B cell (primary cell): ENCODE data around the gene ACTL8. TPM values are rescaled to one million over a fixed set of nuclear protein-coding genes. Genes with fewer than 3 reads are reported as not detected.

Experiments used
- ATAC-seq: fragments of 200-7000 bp; cut with Tn5 transposase; one replicate; pipeline ENCODE4 v1.10.0; 2021; ENCODE audit warnings: low read depth, mild to moderate bottlenecking, moderate number of reproducible peaks, moderate library complexity
- CTCF ChIA-PET: fragments of 350-600 bp; sonication (Branson Sonifier 250); formaldehyde crosslinking; loops from one replicate; lab custom pipeline; 2021; ENCODE audit warnings: antibody characterized with exemption, inconsistent platforms; lab: Charles Lee
- POLR2A ChIA-PET: fragments of 350-600 bp; sonication (Branson Sonifier 250); formaldehyde crosslinking; loops from one replicate; lab custom pipeline; 2021; ENCODE audit warnings: antibody characterized with exemption; lab: Charles Lee
- DNase-seq: peaks from one replicate; pipeline ENCODE4 v3.0.0; 2013
- H2AFZ ChIP-seq: 2 replicates; pipeline ENCODE4 v1.6.1; 2012; ENCODE audit warnings: mild to moderate bottlenecking, low read depth, low read length; ENCODE audit not compliant: insufficient read depth, poor library complexity, severe bottlenecking
- H3K27ac ChIP-seq, 2 donors: 1 replicate in 1 of 2; 2 replicates in 1 of 2; pipeline ENCODE4 v1.5.1; 2012 to 2013; ENCODE audit warnings: low read length in 2 of 2, mild to moderate bottlenecking in 2 of 2, moderate library complexity in 1 of 2
- H3K27me3 ChIP-seq, 4 experiments: fragments of 200-600 bp in 1 of 4; sonication (generic) in 1 of 4; replicated peaks in 1 of 4; 1 replicate in 2 of 4; 2 replicates in 2 of 4; pipeline versions ENCODE4 v1.6.1 to v1.7.0; 2013 to 2016; ENCODE audit warnings: low read length in 3 of 4, mild to moderate bottlenecking in 2 of 4, mixed read lengths in 1 of 4, moderate library complexity in 1 of 4; ENCODE audit not compliant: insufficient read depth in 4 of 4, control insufficient read depth in 3 of 4; ENCODE audit errors: control extremely low read depth in 1 of 4
- H3K36me3 ChIP-seq, 2 experiments: replicated peaks in 1 of 2; 1 replicate in 1 of 2; 2 replicates in 1 of 2; pipeline versions ENCODE4 v1.6.1 to v1.7.1; 2013; ENCODE audit warnings: low read length in 1 of 2; ENCODE audit not compliant: insufficient read depth in 2 of 2, control insufficient read depth in 1 of 2; ENCODE audit errors: control extremely low read depth in 1 of 2, extremely low read depth in 1 of 2
- H3K4me1 ChIP-seq, 2 donors: fragments of 200-600 bp in 1 of 2; sonication (generic) in 1 of 2; 1 replicate in 1 of 2; 2 replicates in 1 of 2; pipeline versions ENCODE4 v1.5.1 to v1.6.1; 2013 to 2017; ENCODE audit warnings: low read length in 2 of 2; ENCODE audit not compliant: control insufficient read depth in 2 of 2, insufficient read depth in 2 of 2
- H3K4me2 ChIP-seq: replicated peaks from 2 replicates; pipeline ENCODE3; 2012; ENCODE audit warnings: mild to moderate bottlenecking, low read depth, low read length; ENCODE audit not compliant: poor library complexity, severe bottlenecking
- H3K4me3 ChIP-seq, 5 experiments: fragments of 200-600 bp in 1 of 5; sonication (generic) in 1 of 5; 1 replicate in 3 of 5; 2 replicates in 2 of 5; pipeline versions ENCODE4 v1.5.1 to v1.7.0; 2011 to 2016; ENCODE audit warnings: low read length in 4 of 5, mild to moderate bottlenecking in 4 of 5, low read depth in 2 of 5, control low read depth in 1 of 5, moderate library complexity in 1 of 5; ENCODE audit not compliant: insufficient read depth in 1 of 5; ENCODE audit errors: control extremely low read depth in 1 of 5, extremely low read depth in 1 of 5
- H3K79me2 ChIP-seq: fragments of 200-600 bp; sonication (generic); one replicate; pipeline ENCODE4 v1.6.0; 2016; ENCODE audit warnings: low read length; ENCODE audit not compliant: control insufficient read depth, insufficient read depth
- H3K9ac ChIP-seq: fragments of 200-600 bp; sonication (generic); 2 replicates; pipeline ENCODE4 v1.6.1; 2017; ENCODE audit warnings: mild to moderate bottlenecking, low read length, moderate library complexity
- H3K9me3 ChIP-seq, 3 donors: one replicate each; pipeline versions ENCODE4 v1.6.1 to v1.7.1; 2013; ENCODE audit warnings: low read length in 2 of 3; ENCODE audit not compliant: control insufficient read depth in 2 of 3, insufficient read depth in 1 of 3; ENCODE audit errors: control extremely low read depth in 1 of 3
- H4K20me1 ChIP-seq: 2 replicates; pipeline ENCODE4 v1.6.0; 2012; ENCODE audit warnings: mild to moderate bottlenecking, low read length; ENCODE audit not compliant: insufficient read depth, control insufficient read depth, poor library complexity, severe bottlenecking
- H3K27ac Mint-ChIP-seq: one replicate; pipeline ENCODE4 v1.8.0; 2021; ENCODE audit warnings: mixed read lengths
- H3K27me3 Mint-ChIP-seq: one replicate; pipeline ENCODE4 v1.8.0; 2021; ENCODE audit warnings: mixed read lengths
- H3K4me1 Mint-ChIP-seq: one replicate; pipeline ENCODE4 v1.8.0; 2021; ENCODE audit warnings: mixed read lengths
- H3K4me3 Mint-ChIP-seq: one replicate; pipeline ENCODE4 v1.8.0; 2021; ENCODE audit warnings: mixed read lengths
- H3K9me3 Mint-ChIP-seq: one replicate; pipeline ENCODE4 v1.8.0; 2022; ENCODE audit warnings: mixed read lengths; ENCODE audit not compliant: insufficient read depth
- EZH2 ChIP-seq: IDR thresholded peaks from 2 replicates; pipeline ENCODE4 v1.6.1; 2012; ENCODE audit warnings: borderline replicate concordance, low read depth, mild to moderate bottlenecking, moderate library complexity, low read length; ENCODE audit not compliant: insufficient read depth, poor library complexity, severe bottlenecking
- WGBS: methylation state at CpG from one replicate; pipeline ENCODE4 v1.1.5; 2013; ENCODE audit warnings: missing lambda C conversion rate; ENCODE audit not compliant: insufficient coverage; 5-methylcytosine and 5-hydroxymethylcytosine counted together
- intact Hi-C: fragments of 100-400 bp; cut with micrococcal nuclease; formaldehyde crosslinking; loops from one replicate; pipeline ENCODE4 v1.10.0; 2022
- polyA plus RNA-seq: library from polyadenylated mRNA; depleted of rRNA; stranded (reverse); fragments of >200 nt; gene quantifications from 2 replicates; pipeline ENCODE4 v1.2.3, GENCODE V29; 2012
- total RNA-seq, 2 donors: library from RNA; stranded (reverse); fragments of 120-200 nt in 1 of 2; gene quantifications; 1 replicate in 1 of 2; 2 replicates in 1 of 2; pipeline versions ENCODE4 v1.2.3 to v1.2.4, GENCODE V29; 2013 to 2022
- TF ChIP-seq, protein P1 (sequence below): fragments of 200-600 bp; IDR thresholded peaks from one replicate; pipeline ENCODE4 v1.8.0; 2022; ENCODE audit warnings: antibody characterized with exemption, mild to moderate bottlenecking

ACTL8 gene
- total and polyA plus RNA-seq, 2 donors (not counting 1 experiment from before 2014, with no cell fraction given), result not detected

DNA sequence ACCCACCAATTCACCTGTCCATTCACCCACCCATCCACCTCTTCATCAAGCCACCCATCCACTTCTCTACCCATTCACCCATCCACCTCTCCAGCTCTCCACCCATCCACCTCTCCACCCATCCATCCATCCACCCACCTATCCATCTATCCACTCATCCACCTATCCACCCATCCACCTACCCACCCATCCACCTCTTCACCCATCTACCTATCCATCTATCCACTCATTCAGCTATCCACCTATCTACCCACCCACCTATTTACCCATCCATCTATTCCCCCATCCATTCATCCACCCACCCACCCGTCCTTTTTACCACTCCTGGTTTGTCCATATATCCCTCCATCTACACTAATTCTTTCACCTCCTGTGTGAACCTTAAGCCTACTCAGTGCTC lies 105.7 kb downstream of the ACTL8 start:
- no peaks in the 10 kb centered on the region for H3K79me2 ChIP-seq
- H3K27me3 ChIP-seq, result no peaks in the 10 kb centered on the region
- H2AFZ ChIP-seq, result no peak overlapping the region
- H4K20me1 ChIP-seq, result no peaks in the 10 kb centered on the region
- Mint-ChIP-seq H3K4me1 (peaks cover 4% of the 10 kb centered on the region), H3K27ac (no peak overlapping the region), H3K9me3 (no peaks in the 10 kb centered on the region), H3K27me3 (peaks cover 12% of the 10 kb centered on the region), H3K4me3 (no peak overlapping the region)
- CTCF ChIA-PET, result no interaction called here
- H3K9ac ChIP-seq, result no peak overlapping the region
- ATAC-seq (no peak), DNase-seq (no peak)
- no peaks in the 10 kb centered on the region for H3K36me3 ChIP-seq
- no peak overlapping the region for H3K27ac ChIP-seq
- intact Hi-C loops, result no loop called here
- H3K4me2 ChIP-seq, result no peak overlapping the region
- H3K4me3 ChIP-seq, result no peak overlapping the region
- POLR2A ChIA-PET, result no interaction called here
- H3K4me1 ChIP-seq, result peaks cover 3 to 4% of the 10 kb centered on the region in 2 donors
- H3K9me3 ChIP-seq, result peaks cover 0 to 2% (median 0%) of the 10 kb centered on the region in 3 donors
- TF ChIP-seq EZH2, result no peak
- 85% methylated on average over 1 of the region's 1 CpG for WGBS

GRCh38 chr1:17861685-17862084 lies 106.6 kb downstream of the ACTL8 start:
- intact Hi-C loops, result no loop called here
- no peak overlapping the region for H3K4me3 ChIP-seq

More at GRCh38 chr1:17861685-17862084, 106.6 kb downstream of the ACTL8 start:
- Histone ChIP-seq H3K9ac (no peak overlapping the region), H3K27ac (no peak overlapping the region), H3K79me2 (no peaks in the 10 kb centered on the region), H3K4me2 (no peak overlapping the region), H3K36me3 (no peaks in the 10 kb centered on the region), H2AFZ (no peak overlapping the region), H4K20me1 (no peaks in the 10 kb centered on the region), H3K27me3 (no peaks in the 10 kb centered on the region), H3K4me1 (peaks cover 3 to 4% of the 10 kb centered on the region in 2 donors), H3K9me3 (no peaks in the 10 kb centered on the region)
- TF ChIP-seq, protein P1, sequence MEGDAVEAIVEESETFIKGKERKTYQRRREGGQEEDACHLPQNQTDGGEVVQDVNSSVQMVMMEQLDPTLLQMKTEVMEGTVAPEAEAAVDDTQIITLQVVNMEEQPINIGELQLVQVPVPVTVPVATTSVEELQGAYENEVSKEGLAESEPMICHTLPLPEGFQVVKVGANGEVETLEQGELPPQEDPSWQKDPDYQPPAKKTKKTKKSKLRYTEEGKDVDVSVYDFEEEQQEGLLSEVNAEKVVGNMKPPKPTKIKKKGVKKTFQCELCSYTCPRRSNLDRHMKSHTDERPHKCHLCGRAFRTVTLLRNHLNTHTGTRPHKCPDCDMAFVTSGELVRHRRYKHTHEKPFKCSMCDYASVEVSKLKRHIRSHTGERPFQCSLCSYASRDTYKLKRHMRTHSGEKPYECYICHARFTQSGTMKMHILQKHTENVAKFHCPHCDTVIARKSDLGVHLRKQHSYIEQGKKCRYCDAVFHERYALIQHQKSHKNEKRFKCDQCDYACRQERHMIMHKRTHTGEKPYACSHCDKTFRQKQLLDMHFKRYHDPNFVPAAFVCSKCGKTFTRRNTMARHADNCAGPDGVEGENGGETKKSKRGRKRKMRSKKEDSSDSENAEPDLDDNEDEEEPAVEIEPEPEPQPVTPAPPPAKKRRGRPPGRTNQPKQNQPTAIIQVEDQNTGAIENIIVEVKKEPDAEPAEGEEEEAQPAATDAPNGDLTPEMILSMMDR, result no peak
- no peak for TF ChIP-seq EZH2
- ATAC-seq (no peak), DNase-seq (no peak)
- Mint-ChIP-seq H3K4me1 (peaks cover 4% of the 10 kb centered on the region), H3K27ac (no peak overlapping the region), H3K27me3 (peaks cover 9% of the 10 kb centered on the region), H3K9me3 (no peaks in the 10 kb centered on the region), H3K4me3 (no peak overlapping the region)
- ChIA-PET CTCF (no interaction called here), POLR2A (no interaction called here)
- WGBS, result 5% methylated on average over 2 of the region's 3 CpGs
